ENCODE measurements around the gene HNRNPM.

HNRNPM gene

GRCh38 chr19:8468761-8469373 is 24.1 kb downstream of the HNRNPM start:
- DNase-seq (ENCODE audit: low spot score) = no peak
- no peak for TF ChIP-seq CTCF (IDR thresholded peaks at IDR 0.05)
- no peak overlapping the region for H3K27ac ChIP-seq

GRCh38 chr19:8469613-8470368 is 25.0 kb downstream of the HNRNPM start:
- TF ChIP-seq CTCF (IDR thresholded peaks at IDR 0.05) = no peak
- no peak for DNase-seq (ENCODE audit: low spot score)
- H3K4me3 ChIP-seq = no peak overlapping the region
- no peak overlapping the region for H3K27ac ChIP-seq

More at GRCh38 chr19:8468761-8469373, 24.1 kb downstream of the HNRNPM start:
- no peak overlapping the region for H3K4me3 ChIP-seq

GRCh38 chr19:8473648-8474476 is 29.1 kb downstream of the HNRNPM start:
- no peak for TF ChIP-seq CTCF (IDR thresholded peaks at IDR 0.05)
- no peak overlapping the region for H3K4me3 ChIP-seq
- no peak for DNase-seq (ENCODE audit: low spot score)
- H3K27ac ChIP-seq = no peak overlapping the region

- no peak for TF ChIP-seq CTCF (IDR thresholded peaks at IDR 0.05)
- no peak overlapping the region for H3K27ac ChIP-seq
- DNase-seq (ENCODE audit: low spot score) = no peak
- no peak overlapping the region for H3K4me3 ChIP-seq
Observed at GRCh38 chr19:8475005-8475404, 30.2 kb downstream of the HNRNPM start.

- no peak for DNase-seq (ENCODE audit: low spot score)
- Histone ChIP-seq H3K27ac (no peak overlapping the region), H3K4me3 (no peak overlapping the region)
- TF ChIP-seq CTCF (IDR thresholded peaks at IDR 0.05) = no peak
Observed at GRCh38 chr19:8476524-8476923, 31.7 kb downstream of the HNRNPM start.

GRCh38 chr19:8477889-8478288 is 33.1 kb downstream of the HNRNPM start:
- no peak for TF ChIP-seq CTCF (IDR thresholded peaks at IDR 0.05)
- H3K27ac ChIP-seq = no peak overlapping the region
- no peak for DNase-seq (ENCODE audit: low spot score)
- no peak overlapping the region for H3K4me3 ChIP-seq

Data from coronary artery (tissue), 2 donors.